ENCODE results near the gene LRSAM1. TPM values are rescaled to one million over a fixed set of nuclear protein-coding genes. Genes with fewer than 3 reads are reported as not detected.

Gene LRSAM1
- total RNA-seq, 1 donor from 2014 or later: 23.8 TPM

Other genes starting within 250 kb of the LRSAM1 start
- gene GARNL3, start 186.7 kb upstream of the LRSAM1 start, total RNA-seq: 1.5 and 2.0 TPM in 2 replicates
- 10.4 and 11.6 TPM in 2 replicates for gene SLC2A8, start 54.3 kb upstream of the LRSAM1 start, total RNA-seq
- 21.7 and 23.1 TPM in 2 replicates for gene ZNF79, start 27.1 kb upstream of the LRSAM1 start, total RNA-seq
- 1,157 and 1,162 TPM in 2 replicates for gene RPL12, start 104 bp upstream of the LRSAM1 start, total RNA-seq
- gene STXBP1, start 160.8 kb downstream of the LRSAM1 start, total RNA-seq: 26.1 and 32.9 TPM in 2 replicates

Measured in activated T-helper 1 cell treated with anti-CD3 and anti-CD28 coated beads, Interleukin-12 subunit alpha, Interleukin-12 subunit beta, Interleukin-2, Interleukin-4 antibody, amounts not matched to agents 30 ng/mL and 10 ng/mL and 1 ng/mL, durations not matched to agents 14 hours and 24 hours and 36 hours (primary cell).